HG02588 (cell line): Measurements from ENCODE around the gene ERICH6B.

Experiments
- ATAC-seq: cut with Tn5 transposase; IDR thresholded peaks from one replicate; pipeline ENCODE4 v1.9.1; 2021; ENCODE audit warnings: mild to moderate bottlenecking, moderate library complexity; ENCODE audit not compliant: unreplicated experiment

The ERICH6B gene

DNA sequence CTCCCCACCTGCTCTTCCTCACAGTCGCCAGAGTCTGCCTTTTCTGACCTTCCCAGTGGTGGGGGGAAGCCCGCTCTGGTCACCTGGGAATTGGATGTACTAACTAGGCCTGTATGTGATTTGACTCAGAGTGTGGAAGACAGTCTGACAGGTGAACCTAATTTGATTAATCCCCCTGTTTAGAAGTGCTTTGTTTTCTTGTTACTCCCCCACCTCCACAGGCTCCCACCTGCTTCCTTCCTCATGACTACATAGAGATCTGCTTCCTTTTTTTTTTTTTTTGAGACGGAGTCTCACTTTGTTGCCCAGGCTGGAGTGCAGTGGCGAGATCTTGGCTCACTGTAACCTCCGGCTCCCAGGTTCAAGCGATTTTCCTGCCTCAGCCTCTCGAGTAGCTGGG, 106.8 kb downstream of the ERICH6B start:
- no peak for ATAC-seq

DNA sequence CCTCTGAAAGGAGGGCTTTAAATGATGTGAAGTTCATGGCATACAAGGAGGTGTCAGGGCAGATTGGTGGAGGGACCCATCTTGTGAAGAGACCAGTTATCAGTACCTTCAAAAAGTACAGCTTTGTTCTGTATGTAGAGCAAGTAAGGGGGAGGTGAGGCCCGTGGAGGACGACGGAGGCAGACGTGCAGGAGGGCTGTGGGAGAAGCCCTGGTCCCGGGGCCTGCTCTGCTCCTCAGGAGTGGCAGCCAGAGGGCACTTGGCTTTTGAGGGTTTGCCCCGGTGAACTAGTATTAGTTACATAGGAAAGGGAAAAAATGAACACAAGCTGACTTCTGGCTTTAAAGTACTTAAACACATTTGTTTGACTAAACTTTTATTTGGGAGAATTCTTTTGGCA, 108.7 kb downstream of the ERICH6B start:
- no peak for ATAC-seq

DNA sequence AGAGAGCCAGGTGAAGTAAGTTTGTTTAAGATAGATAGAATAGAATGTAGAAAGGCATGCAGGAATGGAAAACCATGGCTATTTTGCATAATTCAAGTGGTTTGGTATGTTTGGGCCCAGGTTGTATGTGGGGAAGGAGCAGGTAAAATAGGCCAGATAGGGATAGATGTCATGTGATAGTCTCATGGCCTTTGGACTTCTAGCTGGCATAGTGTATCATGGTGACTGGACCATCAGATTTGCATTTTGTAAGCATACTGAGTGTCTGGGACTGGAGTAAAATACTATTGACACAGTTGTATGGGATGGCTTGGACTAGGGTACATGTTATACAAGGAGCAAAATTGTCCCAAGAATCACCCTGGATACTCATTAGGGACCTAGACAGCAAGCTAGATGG, 111.9 kb downstream of the ERICH6B start:
- ATAC-seq, result no peak

DNA sequence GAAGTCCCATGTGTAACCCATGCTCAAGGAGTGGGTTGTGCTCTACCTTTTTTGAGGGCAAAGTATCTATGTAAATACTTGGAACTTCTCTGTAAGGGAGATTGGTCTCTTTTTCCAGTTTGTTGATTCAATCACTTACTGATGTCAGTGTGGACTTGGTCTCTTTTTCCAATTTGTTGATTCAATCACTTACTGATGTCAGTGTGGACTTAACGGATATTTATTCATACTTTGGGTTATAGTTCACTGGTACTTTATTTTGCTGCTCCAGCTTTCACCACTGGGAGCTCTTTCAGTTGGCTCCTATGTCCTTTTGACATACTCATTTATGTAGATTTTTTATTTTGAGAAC, 114.4 kb downstream of the ERICH6B start:
- ATAC-seq, result no peak

DNA sequence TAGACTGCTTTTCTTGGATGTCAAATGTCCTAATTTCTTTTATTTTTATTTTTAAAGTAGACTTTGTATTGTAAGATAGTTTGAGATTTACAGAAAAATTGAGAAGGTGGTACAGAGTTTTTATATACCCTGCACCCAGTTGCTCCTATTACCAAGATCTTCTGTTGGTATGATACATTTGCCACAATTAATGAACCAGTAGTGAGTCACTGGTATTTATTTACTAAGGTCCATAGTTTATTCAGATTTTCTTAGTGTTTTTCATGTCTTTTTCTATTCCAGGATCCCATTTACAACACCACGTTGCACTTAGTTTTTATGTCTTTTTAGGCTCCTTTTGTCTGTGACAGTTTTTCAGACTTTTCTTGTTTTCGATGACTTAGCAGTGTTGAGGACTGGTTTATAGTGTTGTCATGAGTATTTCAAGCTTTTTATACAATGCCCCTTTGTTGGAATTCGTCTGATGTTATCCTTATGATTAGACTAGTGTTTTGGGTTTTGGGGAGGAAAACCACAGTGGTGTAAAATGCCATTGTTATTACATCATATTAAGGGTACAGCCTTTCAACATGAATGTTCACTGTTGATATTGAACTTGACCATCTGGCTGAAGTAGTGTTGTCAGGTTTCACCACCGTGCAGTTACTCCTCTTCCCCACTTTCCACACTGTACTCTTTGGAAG, 114.9 kb downstream of the ERICH6B start:
- ATAC-seq, result no peak

DNA sequence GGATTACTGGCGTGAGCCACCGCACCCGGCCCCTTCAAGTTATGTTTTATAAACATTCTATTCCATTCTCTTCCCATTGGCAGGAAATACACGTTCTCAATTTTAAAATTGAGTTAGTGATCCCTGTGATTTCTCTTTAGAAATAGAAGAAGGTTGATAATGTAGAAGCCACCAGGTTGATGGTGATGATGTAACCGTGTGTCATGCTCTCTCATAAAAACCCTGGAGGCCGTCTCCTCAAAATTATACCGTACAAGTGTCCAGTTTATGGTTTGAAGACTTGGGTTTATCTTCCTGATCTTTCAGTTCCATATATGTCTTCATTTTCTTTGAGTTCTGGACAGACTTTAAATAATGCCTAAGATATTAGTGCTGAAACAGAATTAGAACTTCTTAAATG, 118.6 kb downstream of the ERICH6B start:
- no peak for ATAC-seq

DNA sequence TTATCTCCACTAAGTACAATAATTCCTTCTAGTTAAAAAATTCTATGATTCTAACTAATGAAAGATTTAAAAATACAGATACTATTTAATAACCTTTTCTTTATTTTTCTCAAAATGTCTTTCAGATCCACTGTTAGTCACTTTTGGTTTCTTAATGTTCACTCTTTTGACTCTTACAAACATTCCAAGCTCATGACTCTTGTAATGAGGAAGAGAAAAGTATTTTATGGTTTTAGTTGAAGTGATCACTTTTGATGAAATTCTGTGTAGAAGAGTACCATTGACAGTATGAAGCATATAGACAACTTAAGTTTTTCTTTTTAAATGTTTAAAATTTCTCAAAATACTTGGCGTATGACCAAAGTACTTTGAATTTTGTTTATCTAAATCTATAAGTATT, 123.0 kb downstream of the ERICH6B start:
- no peak for ATAC-seq
